Measurements from ENCODE around the gene BEST1.

GRCh38 chr11:62008193-62008592, 58.0 kb downstream of the BEST1 start:
- no peak for TF ChIP-seq CTCF (IDR thresholded peaks at IDR 0.05)
- TF ChIP-seq POLR2A (IDR thresholded peaks at IDR 0.05): no peak
